ELR (cell line): ENCODE data around the gene MMP24OS.

Source experiments
- DNase-seq: peaks from one replicate; pipeline ENCODE4 v3.0.0-alpha.2; 2015; ENCODE audit warnings: low read depth

Gene MMP24OS

DNA sequence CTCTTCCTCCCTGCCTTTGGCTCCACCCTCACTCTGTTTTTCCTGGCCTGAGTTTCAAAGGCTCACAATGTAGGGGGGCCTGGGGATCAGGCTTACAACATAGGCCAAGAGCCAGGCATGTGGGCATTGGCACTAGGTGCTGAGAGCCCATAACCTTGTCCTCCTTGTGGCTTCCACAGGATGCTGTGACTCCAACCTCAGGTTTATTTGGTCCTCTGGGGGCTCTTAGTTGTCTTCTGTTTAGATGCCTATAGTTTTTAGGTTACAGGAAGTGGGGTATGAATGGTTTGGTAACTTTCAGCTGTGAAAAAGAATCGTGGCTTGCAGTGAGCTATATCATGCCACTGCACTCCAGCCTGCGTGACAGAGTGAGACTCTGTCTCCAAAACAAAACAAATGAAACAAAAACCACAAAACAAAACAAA lies 25.9 kb downstream of the MMP24OS start:
- no peak for DNase-seq

GRCh38 chr20:35251613-35251940 lies 26.3 kb downstream of the MMP24OS start:
- DNase-seq: no peak

- no peak for DNase-seq
Measured at GRCh38 chr20:35248641-35249475, 29.1 kb downstream of the MMP24OS start.

- DNase-seq: no peak
Measured at GRCh38 chr20:35246723-35247122, 31.2 kb downstream of the MMP24OS start.

- no peak for DNase-seq
Measured at GRCh38 chr20:35243986-35244385, 33.9 kb downstream of the MMP24OS start.

GRCh38 chr20:35243317-35243716 lies 34.6 kb downstream of the MMP24OS start:
- no peak for DNase-seq

- DNase-seq: no peak
Measured at GRCh38 chr20:35240811-35241293, 37.1 kb downstream of the MMP24OS start.

DNA sequence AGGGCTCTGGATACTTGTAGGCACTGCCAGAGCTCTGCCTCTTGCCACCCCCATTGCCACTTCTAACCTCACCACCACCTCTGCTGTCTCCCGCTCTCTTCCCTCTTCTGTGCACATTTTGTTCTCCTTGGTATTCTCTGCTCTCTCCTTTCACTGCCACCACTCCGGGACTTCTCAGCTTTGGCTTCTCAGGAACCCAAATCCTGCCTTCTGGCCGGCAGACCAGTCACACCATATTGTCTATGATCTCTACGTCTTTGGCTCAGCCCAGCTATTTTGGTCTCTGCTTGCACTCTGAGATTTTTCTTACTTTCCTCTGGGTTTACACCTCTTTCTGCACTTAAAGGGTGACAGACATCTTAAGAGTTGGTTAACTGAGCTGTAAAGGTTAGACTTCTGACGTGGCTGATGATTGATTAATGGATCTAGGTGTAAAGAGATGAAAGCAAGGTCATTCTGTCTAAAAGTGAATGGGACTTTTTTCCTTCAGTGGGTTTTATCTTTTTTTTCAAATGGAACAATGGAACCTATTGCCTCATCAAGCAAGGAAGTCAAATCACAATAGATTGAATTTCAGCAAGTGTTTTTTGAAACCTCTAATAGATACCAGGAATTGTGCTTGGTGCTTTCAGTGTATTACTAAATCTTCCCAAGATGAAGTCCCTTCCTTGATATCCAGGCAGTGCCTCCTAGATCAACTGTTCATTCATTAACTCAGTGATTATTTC lies 37.7 kb downstream of the MMP24OS start:
- no peak for DNase-seq

DNA sequence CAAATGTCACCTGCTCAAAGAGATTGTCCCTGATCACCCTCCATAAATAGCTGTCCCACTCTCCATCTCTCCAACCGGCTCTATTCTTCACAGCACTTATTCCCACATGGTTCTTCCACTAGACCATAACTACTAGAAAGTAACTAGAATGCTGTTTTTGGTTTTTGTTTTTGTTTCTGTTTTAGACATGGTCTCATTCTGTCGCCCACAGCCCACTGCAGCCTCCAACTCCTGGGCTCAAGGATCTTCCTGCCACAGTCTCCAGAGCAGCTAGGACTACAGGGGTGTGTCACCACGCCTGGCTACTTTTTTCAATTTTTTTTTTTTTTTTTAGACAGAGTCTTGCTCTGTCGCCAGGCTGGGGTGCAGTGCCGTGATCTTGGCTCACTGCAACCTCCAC lies 39.2 kb downstream of the MMP24OS start:
- no peak for DNase-seq

DNA sequence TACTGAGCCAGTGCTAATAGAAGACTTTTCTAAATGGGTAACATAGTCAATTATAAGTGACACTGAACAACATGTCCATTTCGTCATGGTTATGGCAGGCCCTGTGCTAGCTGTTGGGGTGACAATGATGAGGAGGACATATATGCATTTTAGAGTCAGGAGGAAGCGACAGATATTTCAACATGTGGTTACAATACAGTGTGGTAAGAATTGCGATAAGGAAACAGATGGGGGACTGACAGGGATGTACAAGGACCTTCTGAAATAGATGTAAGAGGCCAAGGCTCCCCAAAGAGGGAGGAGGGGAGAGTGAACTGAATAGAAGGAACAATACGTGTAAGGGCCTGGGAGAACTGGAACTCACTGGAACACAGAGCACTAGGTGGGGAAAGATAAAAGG lies 39.8 kb downstream of the MMP24OS start:
- no peak for DNase-seq

DNA sequence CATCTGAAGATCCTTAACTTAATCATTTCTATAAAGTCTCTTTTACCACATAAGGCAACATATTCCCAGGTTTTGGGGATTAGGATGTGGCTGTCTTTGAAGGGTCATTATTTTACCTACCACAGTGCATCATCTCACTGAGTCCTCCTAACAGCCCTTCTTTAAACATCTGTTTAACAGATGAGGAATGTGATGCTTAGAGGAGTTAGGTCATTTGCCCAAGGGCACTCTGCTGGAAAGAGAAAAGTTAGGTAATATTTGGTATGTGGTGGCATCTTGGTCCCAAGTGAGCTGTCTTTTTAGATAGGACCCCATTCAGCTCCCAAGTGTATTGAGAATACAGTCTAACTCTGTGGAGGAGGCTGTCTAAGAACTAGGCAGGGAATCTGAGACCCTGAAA lies 40.4 kb downstream of the MMP24OS start:
- peak; percentile 75 for DNase-seq

DNA sequence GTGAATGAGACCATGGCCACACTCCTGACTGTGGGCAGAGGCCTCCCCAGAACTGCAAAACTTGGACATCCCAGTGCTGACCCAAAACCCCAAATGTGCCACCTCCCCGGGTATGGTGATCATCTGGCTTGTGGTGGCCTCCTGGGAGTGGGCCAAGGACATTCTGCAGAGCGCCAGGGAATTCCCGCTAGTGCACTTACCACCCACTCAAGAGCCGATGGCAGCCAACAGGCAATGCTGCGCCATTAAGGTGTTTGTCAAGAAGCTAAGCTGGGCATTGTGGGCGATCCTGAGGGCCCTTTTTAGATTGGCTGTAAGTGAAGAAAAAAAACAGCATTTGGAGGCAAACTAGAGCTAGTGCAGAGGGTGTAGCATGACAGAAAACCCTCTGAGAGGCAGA lies 42.0 kb downstream of the MMP24OS start:
- DNase-seq: no peak

GRCh38 chr20:35232575-35232974 lies 45.3 kb downstream of the MMP24OS start:
- DNase-seq: peak; percentile 52

GRCh38 chr20:35226884-35227681 lies 50.8 kb downstream of the MMP24OS start:
- DNase-seq: peak; percentile 58
